ENCODE data around the gene PCP4L1. TPM values are rescaled to one million over a fixed set of nuclear protein-coding genes. Genes with fewer than 3 reads are reported as not detected.
A peak's percentile ranks its signal among the peaks of the same experiment; 100 is the strongest.

Gene PCP4L1
- total and polyA plus RNA-seq, 4 donors, result 3.6 to 9.3 (median 6.3) TPM

GRCh38 chr1:161227196-161227871, 31.2 kb upstream of the PCP4L1 start:
- peak overlapping the region in 1 of 2 donors; percentile 17 for H3K27ac ChIP-seq (ENCODE audit: low read depth in 1 of 2, low read length in 1 of 2)
- no peak overlapping the region for H3K4me3 ChIP-seq
- peak; percentile 74 to 79 (median 78) for DNase-seq
- 33 to 39% methylated on average over 11 of the region's 11 CpGs for WGBS, 2 donors
- peak; percentile 80 for TF ChIP-seq CTCF (IDR thresholded peaks at IDR 0.05; ENCODE audit: control extremely low read depth, extremely low read depth)
- no peak overlapping the region for H3K9ac ChIP-seq (ENCODE audit: insufficient read depth in 1 of 2, low read length in 2 of 2)
- peaks cover 11 to 24% (median 13%) of the 10 kb centered on the region in 4 donors for H3K36me3 ChIP-seq (ENCODE audit: control insufficient read depth in 4 of 4, insufficient read depth in 4 of 4, low read length in 4 of 4)
- H3K9me3 ChIP-seq (ENCODE audit: control insufficient read depth in 4 of 4, insufficient read depth in 3 of 4, low read length in 3 of 4), result no peaks in the 10 kb centered on the region
- peak; percentile 56 for ATAC-seq (ENCODE audit: insufficient read depth, low FRiP score)
- H3K27me3 ChIP-seq (ENCODE audit: control insufficient read depth in 3 of 3, insufficient read depth in 3 of 3, low read length in 2 of 3), result no peaks in the 10 kb centered on the region
- peaks cover 0 to 18% (median 3%) of the 10 kb centered on the region in 5 donors for H3K4me1 ChIP-seq (ENCODE audit: control insufficient read depth in 5 of 5, insufficient read depth in 5 of 5, low read length in 5 of 5)

GRCh38 chr1:161228032-161228431, 30.5 kb upstream of the PCP4L1 start:
- TF ChIP-seq CTCF (IDR thresholded peaks at IDR 0.05; ENCODE audit: control extremely low read depth, extremely low read depth), result no peak
- no peaks in the 10 kb centered on the region for H3K27me3 ChIP-seq (ENCODE audit: control insufficient read depth in 3 of 3, insufficient read depth in 3 of 3, low read length in 2 of 3)
- no peak overlapping the region for H3K27ac ChIP-seq (ENCODE audit: low read depth in 1 of 2, low read length in 1 of 2)
- H3K9ac ChIP-seq (ENCODE audit: insufficient read depth in 1 of 2, low read length in 2 of 2), result no peak overlapping the region
- ATAC-seq (ENCODE audit: insufficient read depth, low FRiP score) (no peak), DNase-seq (no peak)
- peaks cover 11 to 24% (median 13%) of the 10 kb centered on the region in 4 donors for H3K36me3 ChIP-seq (ENCODE audit: control insufficient read depth in 4 of 4, insufficient read depth in 4 of 4, low read length in 4 of 4)
- no peaks in the 10 kb centered on the region for H3K9me3 ChIP-seq (ENCODE audit: control insufficient read depth in 4 of 4, insufficient read depth in 3 of 4, low read length in 3 of 4)
- no peak overlapping the region for H3K4me3 ChIP-seq
- WGBS, 2 donors, result 70 to 85% methylated on average over 7 of the region's 7 CpGs
- peaks cover 0 to 18% (median 3%) of the 10 kb centered on the region in 5 donors for H3K4me1 ChIP-seq (ENCODE audit: control insufficient read depth in 5 of 5, insufficient read depth in 5 of 5, low read length in 5 of 5)

GRCh38 chr1:161229896-161230295, 28.6 kb upstream of the PCP4L1 start:
- 70 to 78% methylated on average over 3 of the region's 3 CpGs for WGBS, 2 donors
- Histone ChIP-seq H3K27ac (ENCODE audit: low read depth in 1 of 2, low read length in 1 of 2) (no peak overlapping the region), H3K4me1 (ENCODE audit: control insufficient read depth in 5 of 5, insufficient read depth in 5 of 5, low read length in 5 of 5) (peaks cover 0 to 18% (median 3%) of the 10 kb centered on the region in 5 donors), H3K4me3 (no peak overlapping the region), H3K27me3 (ENCODE audit: control insufficient read depth in 3 of 3, insufficient read depth in 3 of 3, low read length in 2 of 3) (peaks cover 0 to 3% (median 0%) of the 10 kb centered on the region in 3 donors), H3K9ac (ENCODE audit: insufficient read depth in 1 of 2, low read length in 2 of 2) (no peak overlapping the region), H3K36me3 (ENCODE audit: control insufficient read depth in 4 of 4, insufficient read depth in 4 of 4, low read length in 4 of 4) (peaks cover 11 to 24% (median 13%) of the 10 kb centered on the region in 4 donors), H3K9me3 (ENCODE audit: control insufficient read depth in 4 of 4, insufficient read depth in 3 of 4, low read length in 3 of 4) (no peaks in the 10 kb centered on the region)
- ATAC-seq (ENCODE audit: insufficient read depth, low FRiP score), result no peak
- no peak for DNase-seq
- TF ChIP-seq CTCF (IDR thresholded peaks at IDR 0.05; ENCODE audit: control extremely low read depth, extremely low read depth), result no peak
